ENCODE measurements around the gene ERI2.

DNA sequence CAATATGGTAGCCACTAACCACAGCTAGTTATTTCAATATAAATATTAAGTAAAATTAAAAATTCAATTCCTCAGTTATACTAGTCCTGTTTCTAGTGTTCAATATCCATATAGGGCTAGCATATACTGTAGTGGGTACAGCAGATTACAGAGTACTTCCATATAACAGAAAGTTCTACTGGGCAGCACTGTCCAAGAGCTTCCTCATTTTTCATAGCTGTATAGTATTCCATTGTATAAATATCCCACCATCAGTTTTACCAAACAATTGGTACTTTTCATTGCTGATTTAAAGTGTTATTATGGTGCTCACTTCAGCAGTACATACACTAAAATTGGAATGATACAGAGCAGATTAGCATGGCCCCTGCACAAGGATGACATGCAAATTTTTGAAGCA is 22.1 kb downstream of the ERI2 start:
- TF ChIP-seq, protein P1, sequence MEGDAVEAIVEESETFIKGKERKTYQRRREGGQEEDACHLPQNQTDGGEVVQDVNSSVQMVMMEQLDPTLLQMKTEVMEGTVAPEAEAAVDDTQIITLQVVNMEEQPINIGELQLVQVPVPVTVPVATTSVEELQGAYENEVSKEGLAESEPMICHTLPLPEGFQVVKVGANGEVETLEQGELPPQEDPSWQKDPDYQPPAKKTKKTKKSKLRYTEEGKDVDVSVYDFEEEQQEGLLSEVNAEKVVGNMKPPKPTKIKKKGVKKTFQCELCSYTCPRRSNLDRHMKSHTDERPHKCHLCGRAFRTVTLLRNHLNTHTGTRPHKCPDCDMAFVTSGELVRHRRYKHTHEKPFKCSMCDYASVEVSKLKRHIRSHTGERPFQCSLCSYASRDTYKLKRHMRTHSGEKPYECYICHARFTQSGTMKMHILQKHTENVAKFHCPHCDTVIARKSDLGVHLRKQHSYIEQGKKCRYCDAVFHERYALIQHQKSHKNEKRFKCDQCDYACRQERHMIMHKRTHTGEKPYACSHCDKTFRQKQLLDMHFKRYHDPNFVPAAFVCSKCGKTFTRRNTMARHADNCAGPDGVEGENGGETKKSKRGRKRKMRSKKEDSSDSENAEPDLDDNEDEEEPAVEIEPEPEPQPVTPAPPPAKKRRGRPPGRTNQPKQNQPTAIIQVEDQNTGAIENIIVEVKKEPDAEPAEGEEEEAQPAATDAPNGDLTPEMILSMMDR (IDR thresholded peaks at IDR 0.05; ENCODE audit: low read length), result no peak
- no peak for TF ChIP-seq EZH2 (optimal IDR thresholded peaks at IDR 0.05; ENCODE audit: low read depth, low read length)
- no peak for TF ChIP-seq EZH2phosphoT487 (IDR thresholded peaks at IDR 0.05; ENCODE audit: low read length)
